Measurements from ENCODE around the gene RAMP2.

RAMP2 gene

GRCh38 chr17:42791948-42792347 is 30.9 kb downstream of the RAMP2 start:
- in situ Hi-C loops (cut with MboI; ENCODE audit: low sequenced_read_pairs), result no loop called here

- in situ Hi-C loops (cut with MboI; ENCODE audit: low sequenced_read_pairs), result no loop called here
Observed at GRCh38 chr17:42792545-42792944, 31.5 kb downstream of the RAMP2 start.

GRCh38 chr17:42795061-42795460 is 34.0 kb downstream of the RAMP2 start:
- in situ Hi-C loops (cut with MboI; ENCODE audit: low sequenced_read_pairs), result no loop called here

GRCh38 chr17:42795465-42795864 is 34.4 kb downstream of the RAMP2 start:
- in situ Hi-C loops (cut with MboI; ENCODE audit: low sequenced_read_pairs), result no loop called here

- in situ Hi-C loops (cut with MboI; ENCODE audit: low sequenced_read_pairs), result no loop called here
Observed at GRCh38 chr17:42796066-42796758, 35.2 kb downstream of the RAMP2 start.

- in situ Hi-C loops (cut with MboI; ENCODE audit: low sequenced_read_pairs), result no loop called here
Observed at GRCh38 chr17:42797067-42798007, 36.3 kb downstream of the RAMP2 start.

GRCh38 chr17:42798011-42798382 is 37.0 kb downstream of the RAMP2 start:
- in situ Hi-C loops (cut with MboI; ENCODE audit: low sequenced_read_pairs), result no loop called here

GRCh38 chr17:42798383-42799380 is 37.7 kb downstream of the RAMP2 start, which contains the start of the genes CNTD1 and COA3:
TSS of gene CNTD1 (plus strand) at chr17:42798861. CDS start at chr17:42799068, 207 bp downstream.
TSS of gene COA3 (minus strand) at chr17:42798704. CDS start at chr17:42798681, 23 bp downstream.
- in situ Hi-C loops (cut with MboI; ENCODE audit: low sequenced_read_pairs), result no loop called here

- in situ Hi-C loops (cut with MboI; ENCODE audit: low sequenced_read_pairs), result no loop called here
Observed at GRCh38 chr17:42803074-42803883, 42.3 kb downstream of the RAMP2 start.

- in situ Hi-C loops (cut with MboI; ENCODE audit: low sequenced_read_pairs), result no loop called here
Observed at GRCh38 chr17:42804918-42805367, 43.9 kb downstream of the RAMP2 start.

GRCh38 chr17:42806249-42806648 is 45.2 kb downstream of the RAMP2 start:
- in situ Hi-C loops (cut with MboI; ENCODE audit: low sequenced_read_pairs), result no loop called here

- in situ Hi-C loops (cut with MboI; ENCODE audit: low sequenced_read_pairs), result no loop called here
Observed at GRCh38 chr17:42809250-42809649, 48.2 kb downstream of the RAMP2 start.
